Kidney glomerular epithelial cell (primary cell): Measurements from ENCODE around the gene KRT3.
A peak's percentile ranks its signal among the peaks of the same experiment; 100 is the strongest.

Experiments used
- DNase-seq: peaks from one replicate; lab custom pipeline; 2025; lab: John Stamatoyannopoulos, UW

Gene KRT3

DNA sequence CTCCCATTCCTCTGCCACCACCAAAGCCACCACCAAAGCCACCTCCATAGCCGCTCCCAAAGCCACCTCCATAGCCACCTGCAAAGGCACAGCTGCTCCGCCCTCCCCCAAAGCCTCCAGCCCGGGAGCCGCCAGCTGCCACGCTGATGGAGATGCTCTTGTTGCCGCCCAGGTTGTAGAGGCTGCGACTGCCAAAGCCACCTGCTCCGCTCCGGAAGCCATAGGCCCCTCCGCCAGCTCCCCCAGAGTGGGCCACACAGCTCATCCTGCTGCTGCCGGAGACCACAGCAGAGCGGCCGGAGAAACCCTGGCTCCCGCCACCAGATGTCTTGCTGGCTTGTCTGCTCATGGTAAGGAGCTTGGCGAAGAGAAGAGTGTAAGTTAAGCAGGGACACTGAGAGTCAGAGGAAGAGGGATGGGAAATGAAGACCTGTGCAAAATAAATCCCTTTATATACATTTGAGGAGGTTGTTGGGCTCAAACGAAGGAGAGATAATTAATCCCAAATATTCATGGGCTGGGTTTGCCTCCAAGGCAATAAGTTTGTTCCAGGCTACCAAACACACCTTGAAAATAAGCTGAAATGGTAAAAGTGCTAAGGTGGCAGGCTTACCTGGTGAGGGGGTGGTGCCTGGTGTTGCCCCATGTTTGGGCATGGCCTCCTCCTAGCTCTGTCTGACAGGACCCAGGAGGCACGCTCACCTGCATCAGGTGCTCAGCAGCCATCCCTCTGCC is at the start of gene KRT3:
Gene KRT3, minus strand, starts transcription at position 424 of the 735 bp plus-strand sequence. Its CDS starts 75 bp downstream, at position 349.
- no peak for DNase-seq

DNA sequence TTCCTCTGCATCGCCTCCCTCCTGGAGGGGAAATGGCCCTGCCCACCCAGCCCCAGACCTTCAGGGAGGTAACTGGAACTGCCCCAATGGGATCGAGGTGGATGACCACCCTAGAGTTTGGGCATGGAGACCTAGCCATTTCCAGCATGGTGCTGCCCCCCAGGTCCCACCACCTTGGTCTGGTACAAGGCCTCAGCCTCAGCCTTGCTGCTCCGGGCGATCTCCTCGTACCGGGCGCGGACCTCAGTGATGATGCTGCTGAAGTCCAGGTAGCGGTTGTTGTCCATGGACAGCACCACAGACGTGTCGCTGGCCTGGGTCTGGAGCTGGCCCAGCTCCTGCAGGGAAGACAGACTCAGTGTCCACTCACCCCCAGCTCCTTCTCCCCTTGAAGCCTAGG is 48.5 kb upstream of the KRT3 start:
- DNase-seq = no peak

DNA sequence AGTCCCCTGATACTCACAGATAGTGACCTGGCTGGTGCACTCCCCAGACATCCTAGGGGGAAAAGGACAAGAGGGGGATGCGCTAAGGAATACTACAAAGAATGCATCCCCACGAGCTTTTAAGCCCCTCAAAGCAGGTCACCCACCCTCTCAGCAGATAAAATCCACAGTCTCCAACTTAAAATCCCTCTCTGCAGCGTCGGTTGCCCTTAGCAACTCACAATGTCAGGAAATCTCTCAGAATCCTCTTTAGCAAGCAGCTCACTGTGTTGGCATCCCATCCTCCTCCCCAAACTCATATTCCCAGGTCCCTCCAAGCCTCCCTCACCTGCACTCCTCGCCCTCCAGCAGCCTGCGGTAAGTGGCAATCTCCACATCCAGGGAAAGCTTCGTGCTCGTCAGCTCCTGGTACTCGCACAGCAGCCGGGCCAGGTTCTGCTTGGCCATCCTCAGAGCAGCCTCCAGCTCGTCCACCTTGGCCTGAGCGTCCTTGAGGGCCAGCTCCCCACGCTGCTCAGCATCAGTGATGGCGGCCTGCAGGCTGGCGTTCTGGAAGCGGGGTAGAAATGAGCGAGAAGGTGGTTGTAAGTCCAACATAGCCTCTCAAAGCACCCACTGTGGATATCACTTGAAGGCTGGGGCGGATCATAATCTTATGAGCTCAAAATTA is 43.7 kb upstream of the KRT3 start:
- DNase-seq = no peak

DNA sequence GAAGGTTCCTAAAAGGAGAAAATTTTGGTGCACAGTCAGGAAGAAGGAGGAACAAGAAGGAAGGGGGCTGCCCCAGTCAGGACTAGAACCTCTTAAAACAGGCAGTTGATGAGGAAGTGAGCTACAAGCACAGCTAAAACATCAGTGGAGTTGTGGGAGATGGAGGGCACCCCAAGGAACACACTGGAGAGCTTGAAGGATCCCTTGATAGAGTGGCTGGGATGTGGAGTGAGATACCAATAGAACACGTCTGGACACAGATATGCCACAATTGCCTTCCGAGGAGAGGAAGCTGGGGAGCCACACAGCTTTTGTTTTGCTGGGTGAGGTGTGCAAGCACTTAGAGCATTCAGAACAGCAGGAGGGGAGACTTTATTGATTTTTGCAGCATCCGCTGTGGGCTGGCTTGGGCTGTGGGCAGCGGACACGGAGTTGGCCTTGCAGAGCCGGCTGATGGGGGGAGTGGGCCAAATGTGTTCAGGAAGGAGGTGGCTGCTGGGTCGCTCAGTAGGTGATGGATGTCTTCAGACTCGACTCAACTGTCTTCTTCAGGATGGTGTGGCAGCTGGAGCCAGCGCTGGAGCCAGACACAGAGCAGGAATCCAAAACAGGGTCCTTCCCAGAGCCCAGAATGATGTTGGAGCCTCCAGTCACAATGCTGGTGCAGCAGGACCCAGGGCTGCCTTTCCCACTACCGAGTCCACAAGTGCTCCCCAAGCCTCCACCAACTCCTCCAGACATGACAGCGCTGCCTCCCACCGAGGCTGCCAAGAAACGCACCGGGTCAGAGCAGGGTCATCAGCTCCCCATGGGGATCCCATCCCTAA is 42.9 kb upstream of the KRT3 start:
- DNase-seq = no peak

DNA sequence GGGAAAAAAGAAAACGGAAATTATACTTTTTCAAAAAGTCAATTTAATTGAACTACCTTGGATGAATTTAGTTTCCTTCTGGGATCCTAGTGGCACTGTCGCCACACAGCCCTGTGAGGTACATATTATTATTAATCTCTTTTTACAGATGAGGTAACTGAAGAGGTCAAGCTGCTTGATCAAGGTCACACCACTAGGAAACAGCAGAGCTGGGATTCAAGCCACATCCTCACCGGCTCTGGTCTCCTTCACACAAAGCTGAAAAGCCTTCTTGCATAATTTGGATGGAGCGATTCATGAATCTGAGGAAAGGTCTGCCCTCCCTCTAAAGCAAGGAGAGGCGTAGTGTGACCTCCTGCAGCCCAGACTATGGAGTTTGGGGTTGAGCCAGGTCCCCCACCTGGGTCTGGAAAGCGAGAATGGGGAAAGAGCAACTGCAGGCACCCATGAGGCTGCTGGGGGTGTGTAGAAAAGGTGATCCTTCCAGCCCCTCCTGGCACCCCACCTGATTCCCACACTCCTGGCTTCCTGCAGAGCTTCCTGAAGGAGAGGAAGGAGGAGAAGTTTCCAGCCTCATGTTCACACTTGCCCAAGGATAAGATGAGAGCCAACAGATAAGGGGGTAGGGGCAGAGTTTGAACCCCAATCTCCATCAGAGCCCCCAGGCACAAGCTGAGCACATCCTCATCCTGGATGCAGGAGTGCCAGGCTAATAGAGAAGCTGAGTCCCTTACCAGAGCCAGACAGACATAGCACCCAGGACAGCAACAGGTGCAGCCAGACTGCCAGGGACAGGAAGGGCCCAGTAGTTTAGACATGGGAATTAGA is 42.1 kb upstream of the KRT3 start:
- DNase-seq = no peak

DNA sequence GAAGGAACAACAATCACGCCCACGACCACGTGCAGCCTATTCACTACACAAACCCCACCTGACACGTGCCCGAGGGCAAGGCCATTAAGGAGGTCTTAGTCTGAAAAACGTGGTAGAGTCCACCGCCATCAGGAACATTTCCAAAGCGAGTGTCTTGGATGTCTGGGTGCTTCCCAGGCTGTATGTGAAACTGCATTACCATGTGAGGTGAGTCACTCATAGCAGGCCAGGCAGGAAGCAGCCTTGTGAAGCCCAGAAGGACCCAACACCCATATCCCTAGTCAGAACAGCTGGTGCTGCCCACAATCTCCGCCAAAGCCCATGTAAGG is 41.5 kb upstream of the KRT3 start:
- DNase-seq = peak; percentile 66

DNA sequence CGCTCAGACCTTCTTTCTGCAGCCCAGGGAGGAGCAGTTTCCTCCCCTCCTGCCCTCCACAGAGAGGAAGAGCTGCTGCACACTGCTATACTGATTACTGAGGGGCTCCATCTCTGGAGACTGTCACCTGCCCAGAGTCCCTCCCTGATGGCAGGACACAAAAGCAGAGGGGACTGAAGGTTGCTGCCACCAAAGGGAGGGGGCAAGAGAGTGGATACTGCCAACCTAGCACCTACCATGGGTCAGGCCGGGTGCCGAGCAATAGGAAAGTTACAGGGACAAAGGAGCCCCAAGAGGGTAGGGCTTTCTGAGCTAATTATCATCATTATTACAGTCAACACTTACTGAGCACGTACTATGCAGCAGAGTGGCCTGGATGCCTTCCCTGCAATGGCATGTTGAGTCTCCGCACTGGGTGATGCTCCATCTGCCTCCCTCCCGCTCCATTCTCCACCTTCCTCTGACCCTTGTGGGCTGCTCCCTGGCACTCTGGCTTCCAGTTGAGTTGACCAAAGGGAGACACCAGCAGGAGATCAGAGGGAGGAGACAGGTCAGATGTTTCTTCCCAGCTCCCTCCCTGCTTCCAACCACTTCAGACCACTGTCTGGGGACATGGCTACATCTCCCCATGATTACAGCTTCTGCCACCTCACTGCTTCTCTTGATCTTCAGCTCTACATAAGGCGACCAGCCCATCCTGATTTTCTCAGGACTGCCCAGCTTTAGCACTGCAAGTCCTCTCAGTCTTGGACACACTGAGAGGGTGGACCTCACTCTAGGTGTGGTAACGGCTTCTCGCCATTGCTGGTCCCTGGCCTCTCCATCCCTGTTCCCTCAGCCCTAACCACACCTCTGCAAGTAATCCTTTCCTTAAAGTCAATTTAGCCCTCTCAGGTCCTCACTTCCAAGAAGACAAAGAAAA is 40.8 kb upstream of the KRT3 start:
- no peak for DNase-seq

DNA sequence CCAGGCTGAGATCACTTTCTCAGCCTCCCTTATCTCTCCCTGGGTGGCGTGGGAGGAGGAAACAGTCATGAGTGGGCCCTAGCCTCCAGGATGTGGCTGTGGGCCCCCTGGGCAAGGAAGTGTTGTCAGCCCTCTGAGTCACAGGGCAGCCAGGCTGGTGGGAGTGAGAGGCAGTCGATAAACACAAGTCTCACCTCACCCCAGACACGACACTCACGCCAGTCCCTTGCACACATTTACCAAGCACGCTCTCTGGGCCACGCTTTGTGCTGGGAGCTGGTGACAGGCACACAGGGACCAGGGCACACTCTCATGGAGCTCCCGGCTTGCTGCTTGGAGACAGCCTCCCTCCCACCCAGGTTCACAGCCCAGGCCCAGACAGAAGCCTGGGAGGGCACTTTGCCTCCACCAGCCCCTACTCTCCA is 40.1 kb upstream of the KRT3 start:
- DNase-seq = peak; percentile 46

DNA sequence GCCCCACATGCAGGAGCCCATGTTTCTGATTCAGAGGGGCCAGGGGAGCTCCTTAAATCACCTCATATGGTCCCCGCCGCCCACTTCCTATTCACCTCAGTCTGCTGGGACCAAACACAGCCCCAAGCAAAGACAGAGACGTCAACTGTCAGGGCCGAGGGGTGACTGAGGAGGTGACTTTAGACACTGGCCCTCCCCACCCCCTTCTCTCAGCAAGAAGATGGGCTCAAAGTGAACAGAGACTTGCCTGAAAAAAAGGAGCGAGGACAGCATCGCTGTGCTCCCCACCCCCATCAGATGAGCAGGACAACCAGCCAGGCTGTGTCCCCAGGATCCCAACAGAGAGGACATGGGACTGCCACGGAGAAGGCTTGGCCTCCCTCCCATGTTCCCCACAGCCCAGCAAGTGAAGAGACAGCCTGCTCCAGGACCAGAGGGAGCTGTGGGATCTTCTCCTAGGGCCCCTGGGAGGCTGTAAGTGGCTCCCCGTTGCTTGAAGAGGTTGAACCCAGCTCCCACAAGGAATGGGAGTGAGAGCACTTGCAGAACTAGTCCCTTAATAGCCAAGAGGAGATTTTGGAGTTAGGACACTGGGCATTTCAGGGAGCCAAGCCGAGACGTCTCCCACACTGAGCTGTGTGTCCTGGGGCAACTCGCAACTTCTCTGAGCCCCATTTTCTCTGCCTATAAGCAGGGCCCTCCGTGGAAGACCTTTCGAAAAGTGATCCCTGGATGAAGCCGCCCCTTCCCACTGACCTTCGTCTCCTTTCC is 39.5 kb upstream of the KRT3 start:
- DNase-seq = no peak

DNA sequence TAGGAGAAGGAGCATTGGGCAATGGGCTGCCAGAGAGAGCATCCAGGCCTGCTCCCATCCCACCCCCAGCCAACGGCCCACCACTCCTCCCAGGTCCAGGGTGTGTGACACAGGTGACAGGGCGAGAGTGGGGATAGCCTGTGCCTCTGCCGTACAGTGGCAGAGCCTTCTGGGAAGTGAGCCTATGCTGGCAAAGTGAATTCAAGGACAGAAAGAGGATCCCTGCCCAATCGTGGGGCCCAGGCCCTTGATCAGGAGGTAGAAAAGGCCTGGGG is 38.7 kb upstream of the KRT3 start:
- DNase-seq = no peak

DNA sequence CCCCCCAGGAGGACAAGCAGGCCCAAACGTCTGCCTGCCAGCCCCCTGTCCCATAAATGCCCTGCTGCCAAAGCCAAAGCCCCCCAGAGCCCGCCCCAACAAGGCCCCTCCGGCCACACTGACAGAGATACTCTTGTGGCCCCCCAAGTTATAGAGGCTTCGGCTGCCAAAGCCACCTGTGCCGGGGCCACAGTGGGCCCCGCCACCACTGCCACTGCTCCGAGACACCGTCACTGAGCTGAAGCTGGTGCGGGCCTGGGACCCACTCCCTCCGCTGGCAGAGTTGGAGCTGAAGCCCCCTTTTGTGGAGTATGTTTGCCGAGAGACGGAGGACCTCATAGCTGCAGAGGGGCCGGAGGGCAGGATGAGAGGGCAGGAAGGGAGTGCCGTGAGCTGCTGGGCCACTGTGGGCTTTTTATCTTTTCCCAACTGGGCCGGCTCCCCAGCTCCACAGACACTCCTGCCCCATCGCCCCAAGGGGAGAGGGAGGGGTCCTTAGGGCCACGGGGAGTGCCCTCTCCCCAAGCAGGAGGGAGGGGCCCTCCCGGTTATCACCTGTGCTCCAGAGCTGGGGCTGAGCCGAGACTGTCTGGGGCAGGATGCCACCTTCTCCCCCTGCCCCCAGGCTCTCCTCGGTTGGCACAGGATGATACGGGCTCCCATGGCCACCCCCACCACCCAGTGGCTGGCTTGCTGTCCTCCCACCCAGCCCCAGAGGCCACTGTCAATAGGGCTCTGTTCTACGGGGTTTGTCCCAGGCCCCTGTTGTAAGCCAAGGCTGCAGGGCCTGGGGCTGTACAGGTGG is 38.2 kb upstream of the KRT3 start, which contains the start of gene KRT79:
Gene KRT79, minus strand, starts transcription at position 390 of the 805 bp plus-strand sequence. Its CDS starts 51 bp downstream, at position 339.
- DNase-seq = no peak

DNA sequence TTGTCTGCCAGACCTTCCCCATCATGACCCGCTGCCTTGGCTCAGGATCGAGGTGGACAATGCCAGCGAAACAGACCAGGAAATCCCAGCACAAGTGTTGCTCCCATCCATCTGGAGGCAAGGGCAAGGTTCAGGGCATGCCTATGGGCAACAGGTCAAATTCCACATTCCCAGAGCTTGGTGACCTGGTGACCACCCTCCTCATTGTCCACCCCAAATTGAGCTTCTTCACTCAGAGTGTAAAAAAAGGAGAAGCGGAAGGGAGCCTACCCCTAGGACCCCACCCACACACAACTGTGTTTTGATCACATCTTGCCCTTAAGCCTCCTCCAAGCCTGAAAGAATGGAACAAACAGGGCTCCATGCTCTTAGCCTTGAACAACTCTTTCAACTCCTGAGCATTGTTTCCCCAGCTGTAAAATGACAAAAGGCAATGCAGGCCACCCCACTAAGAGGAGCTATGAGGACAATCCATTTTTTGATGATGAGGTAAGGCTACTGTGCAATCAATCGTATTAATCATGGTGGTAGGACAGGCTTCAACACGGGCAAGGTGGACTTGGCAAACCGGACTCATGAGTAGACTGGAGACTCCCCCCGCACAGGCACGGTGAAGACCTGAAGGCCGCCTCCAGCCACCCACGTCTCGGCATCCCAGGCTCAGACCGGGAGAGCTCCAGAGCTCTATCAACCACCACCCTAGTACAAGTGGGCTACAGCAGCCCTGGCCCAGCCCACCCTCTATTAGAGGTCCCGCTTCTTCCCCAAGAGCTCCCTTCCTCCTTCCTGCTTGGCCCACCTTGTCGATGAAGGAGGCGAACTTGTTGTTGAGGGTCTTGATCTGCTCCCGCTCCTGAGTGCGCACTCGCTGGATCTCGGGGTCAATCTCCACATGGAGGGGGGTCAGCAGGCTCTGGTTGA is 37.3 kb upstream of the KRT3 start:
- no peak for DNase-seq

DNA sequence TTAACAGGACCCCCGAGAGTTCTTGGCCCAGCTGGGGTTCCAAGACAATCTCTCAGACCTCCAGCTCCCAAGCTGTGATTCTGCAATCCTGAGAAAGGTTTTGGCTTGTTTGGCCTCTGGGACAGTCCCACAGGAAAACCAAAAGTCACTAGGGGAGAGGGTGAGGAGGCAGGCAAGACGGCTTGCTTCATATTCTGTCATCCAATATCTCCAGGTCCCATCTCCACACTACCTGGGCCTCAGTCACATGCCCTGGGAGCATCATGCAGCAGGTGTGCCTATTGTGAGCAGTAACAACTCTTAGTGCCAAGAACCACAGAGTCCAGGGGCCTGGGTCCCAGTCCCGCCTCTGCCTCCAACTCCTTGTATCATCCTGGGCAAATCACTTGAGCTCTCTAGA is 36.5 kb upstream of the KRT3 start:
- DNase-seq = no peak

DNA sequence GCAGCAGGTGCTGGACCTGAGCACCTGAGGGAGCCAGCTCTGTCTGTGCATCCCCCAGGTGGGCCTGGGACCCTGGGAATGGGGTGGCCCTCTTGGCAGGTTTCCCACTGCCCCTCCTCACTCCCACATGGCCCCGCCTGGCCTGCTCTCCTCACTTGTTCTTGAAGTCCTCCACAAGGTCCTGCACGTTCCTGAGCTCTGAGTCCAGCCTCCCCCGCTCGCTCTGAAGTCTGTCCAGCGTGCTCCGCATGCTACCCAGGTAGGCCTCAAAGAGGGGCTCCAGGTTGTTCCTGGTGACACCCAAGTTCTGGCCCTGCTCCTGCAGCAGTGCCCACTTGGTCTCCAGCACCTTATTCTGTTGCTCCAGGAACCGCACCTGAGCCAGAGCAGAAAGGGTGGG is 35.3 kb upstream of the KRT3 start:
- no peak for DNase-seq

DNA sequence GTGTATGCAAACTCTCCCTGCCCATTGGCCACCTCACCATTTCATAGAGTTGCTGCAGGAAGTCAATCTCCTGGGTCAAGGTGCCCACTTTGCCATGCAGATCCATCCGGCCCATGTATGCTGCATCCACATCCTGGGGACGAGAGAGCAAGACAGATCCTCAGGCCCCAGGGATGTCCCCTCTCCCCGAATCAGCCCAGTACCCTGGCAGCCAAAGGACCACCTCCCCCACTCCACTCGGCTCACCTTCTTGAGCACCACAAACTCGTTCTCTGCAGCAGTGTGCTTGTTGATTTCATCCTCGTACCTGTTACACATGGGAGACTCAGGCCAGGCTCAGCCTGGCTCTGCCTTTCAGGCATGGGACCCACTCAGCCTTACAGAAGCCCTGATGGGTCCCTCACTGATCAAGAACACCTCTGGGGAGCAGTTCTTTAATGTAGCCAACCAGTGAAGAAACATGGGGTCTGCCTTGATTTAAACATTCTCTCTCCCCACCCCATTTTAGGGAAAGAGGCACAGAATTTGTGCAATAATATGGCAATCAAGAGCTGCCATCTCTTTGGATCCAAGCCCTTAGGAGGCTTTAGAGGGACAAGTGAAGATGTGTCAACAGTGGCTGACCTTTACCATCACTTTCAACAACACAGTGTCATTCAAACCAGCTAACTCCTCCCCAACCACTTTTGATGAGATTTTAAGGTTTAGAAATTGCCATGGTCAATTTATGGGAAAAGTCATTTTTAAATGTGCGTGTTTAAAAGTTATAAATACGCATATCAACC is 34.3 kb upstream of the KRT3 start:
- no peak for DNase-seq

DNA sequence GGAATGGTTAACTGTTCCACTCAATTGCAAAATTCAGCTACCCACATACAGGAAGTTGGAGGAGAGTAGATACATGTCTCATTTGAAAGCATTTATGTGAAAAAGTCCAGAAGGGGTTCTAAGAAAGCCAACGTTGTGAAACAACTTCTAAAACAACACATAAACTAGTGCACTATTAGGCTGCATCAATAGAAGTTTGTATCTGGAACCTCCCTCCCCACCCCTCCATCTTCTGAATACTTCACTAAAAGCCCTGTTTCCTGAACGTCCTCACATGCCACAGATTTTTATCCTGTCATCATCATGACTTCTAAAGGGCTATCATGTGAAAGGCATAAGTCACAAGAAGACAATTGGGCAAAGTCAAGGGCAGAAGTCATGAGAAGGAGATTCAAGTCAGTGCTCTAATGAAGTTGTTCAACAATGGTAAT is 32.7 kb upstream of the KRT3 start:
- DNase-seq = no peak

DNA sequence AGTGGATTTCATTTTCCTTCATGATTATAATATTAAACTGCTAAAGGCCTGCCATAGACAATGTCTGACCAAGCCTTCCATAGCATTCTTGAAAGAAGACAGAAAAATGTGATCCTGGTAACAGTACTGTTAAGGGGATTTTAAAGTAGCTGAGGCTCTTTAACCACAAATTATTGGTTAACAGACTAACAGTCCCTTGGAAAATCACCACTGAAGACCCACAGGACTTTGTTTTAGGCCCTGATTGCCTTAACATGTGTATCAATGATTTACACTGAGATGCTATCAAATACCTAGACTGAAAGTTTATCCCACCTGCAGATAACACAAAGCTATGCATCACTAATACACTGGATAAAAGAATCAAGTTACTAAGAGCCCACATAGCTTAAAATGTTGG is 32.2 kb upstream of the KRT3 start:
- DNase-seq = peak; percentile 21
